ENCODE results near the gene TBPL2. TPM values are rescaled to one million over a fixed set of nuclear protein-coding genes. Genes with fewer than 3 reads are reported as not detected.
"Not testable (repeated sequence)": the region's sequence is repeated elsewhere in the genome, so short reads cannot be mapped to it uniquely, and the experiment has no call there.

The TBPL2 gene
- polyA plus RNA-seq = not detected

DNA sequence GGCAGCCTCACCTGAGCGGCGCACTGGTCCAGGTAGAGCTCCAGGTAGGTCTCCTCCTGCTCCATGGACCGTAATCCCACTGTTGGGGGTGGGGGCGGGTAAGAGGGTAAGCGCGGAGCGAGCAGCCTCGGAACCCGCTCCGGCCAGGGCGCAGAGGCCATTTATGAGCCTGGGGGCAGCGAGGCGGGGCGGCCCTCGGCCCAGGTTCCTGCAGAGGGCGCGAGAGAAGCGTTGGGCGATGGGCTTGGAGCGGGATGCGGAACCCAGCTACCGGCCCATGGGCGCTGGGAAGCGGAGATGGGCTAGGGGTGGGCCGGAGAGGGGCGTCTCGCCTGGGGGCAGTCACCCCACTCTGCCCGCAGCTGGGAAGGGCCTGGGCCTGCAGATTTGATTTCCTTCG lies at the start of gene TBPL2:
Gene TBPL2, minus strand, starts transcription at position 232 of the 400 bp plus-strand sequence. Its CDS starts 167 bp downstream, at position 65.
- no peak within 1 kb of the TSS for H3K4me3 Mint-ChIP-seq
- H3K27ac Mint-ChIP-seq = no peak within 1 kb of the TSS
- H3K36me3 Mint-ChIP-seq = no peaks in the 10 kb centered on the region
- peaks cover 5% of the 10 kb centered on the region for H3K27me3 Mint-ChIP-seq
- H3K4me1 Mint-ChIP-seq = no peaks in the 10 kb centered on the region
- no peaks in the 10 kb centered on the region for H3K9me3 Mint-ChIP-seq

- H3K4me1 Mint-ChIP-seq = no peaks in the 10 kb centered on the region
- no peaks in the 10 kb centered on the region for H3K9me3 Mint-ChIP-seq
- no peak overlapping the region for H3K27ac Mint-ChIP-seq
- peaks cover 5% of the 10 kb centered on the region for H3K27me3 Mint-ChIP-seq
- peaks cover 2% of the 10 kb centered on the region for H3K36me3 Mint-ChIP-seq
- H3K4me3 Mint-ChIP-seq = no peak overlapping the region
These were observed 47.8 kb upstream of the TBPL2 start for GRCh38 chr14:55488204-55488603.

GRCh38 chr14:55482936-55483605 lies 42.7 kb upstream of the TBPL2 start:
- Mint-ChIP-seq H3K27me3 (peaks cover 4% of the 10 kb centered on the region), H3K4me1 (no peaks in the 10 kb centered on the region), H3K27ac (no peak overlapping the region), H3K36me3 (no peaks in the 10 kb centered on the region), H3K9me3 (no peaks in the 10 kb centered on the region), H3K4me3 (no peak overlapping the region)

DNA sequence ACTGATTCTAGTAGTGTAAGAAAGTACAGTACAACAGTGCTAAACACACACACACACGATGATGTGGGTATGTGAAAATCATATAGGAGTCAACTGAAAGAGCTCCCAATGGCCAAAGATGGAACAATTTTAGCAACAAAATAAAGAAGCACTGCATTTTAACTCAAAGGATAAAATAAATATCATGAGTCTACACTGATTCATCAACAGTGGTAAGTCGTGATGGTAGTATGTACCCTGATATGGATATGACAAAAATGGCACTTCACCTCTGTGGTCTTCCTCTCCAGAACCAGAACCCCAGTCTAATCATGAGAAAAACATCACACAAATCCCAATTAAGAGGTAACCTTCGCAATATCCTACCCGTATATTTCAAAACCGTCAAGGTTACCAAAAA lies 41.4 kb upstream of the TBPL2 start:
- Mint-ChIP-seq H3K9me3 (no peaks in the 10 kb centered on the region), H3K27ac (no peak overlapping the region), H3K27me3 (no peaks in the 10 kb centered on the region), H3K4me1 (no peaks in the 10 kb centered on the region), H3K36me3 (no peaks in the 10 kb centered on the region), H3K4me3 (no peak overlapping the region)

DNA sequence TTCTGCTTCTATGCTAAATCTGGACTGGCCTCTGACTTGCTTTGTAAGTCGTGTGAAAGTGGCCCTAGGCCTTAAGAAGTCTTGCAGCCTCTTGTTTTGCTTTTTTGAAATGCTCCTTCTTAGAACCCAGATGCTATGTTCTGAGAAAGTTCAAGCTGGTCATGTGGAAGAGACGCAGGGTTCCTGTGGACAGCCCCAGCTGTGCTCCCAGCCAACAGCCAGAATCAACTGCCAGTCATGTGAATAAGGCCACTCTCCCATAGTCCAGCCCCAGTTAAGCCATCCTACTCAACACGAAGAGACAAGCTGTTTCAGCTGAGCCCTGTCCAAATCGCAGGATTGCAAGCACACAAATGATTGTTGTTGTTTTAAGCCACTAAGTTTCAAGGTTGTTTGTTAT lies 37.3 kb upstream of the TBPL2 start:
- Mint-ChIP-seq H3K27me3 (no peaks in the 10 kb centered on the region), H3K9me3 (no peaks in the 10 kb centered on the region), H3K4me3 (no peak overlapping the region), H3K27ac (no peak overlapping the region), H3K36me3 (peaks cover 5% of the 10 kb centered on the region), H3K4me1 (no peaks in the 10 kb centered on the region)

- H3K9me3 Mint-ChIP-seq, H3K4me3 Mint-ChIP-seq, H3K36me3 Mint-ChIP-seq: not testable (repeated sequence)
These were observed 36.0 kb upstream of the TBPL2 start for GRCh38 chr14:55476448-55476847.

GRCh38 chr14:55473786-55474185 lies 33.4 kb upstream of the TBPL2 start:
- H3K27ac Mint-ChIP-seq = no peak overlapping the region
- no peaks in the 10 kb centered on the region for H3K9me3 Mint-ChIP-seq
- H3K27me3 Mint-ChIP-seq = no peaks in the 10 kb centered on the region
- no peak overlapping the region for H3K4me3 Mint-ChIP-seq
- H3K4me1 Mint-ChIP-seq = no peaks in the 10 kb centered on the region
- H3K36me3 Mint-ChIP-seq = peaks cover 5% of the 10 kb centered on the region

More at GRCh38 chr14:55476448-55476847, 36.0 kb upstream of the TBPL2 start:
- not testable (repeated sequence) for H3K27ac Mint-ChIP-seq, H3K27me3 Mint-ChIP-seq, H3K4me1 Mint-ChIP-seq

GRCh38 chr14:55470025-55470424 lies 29.6 kb upstream of the TBPL2 start:
- peaks cover 0 to 3% (median 3%) of the 10 kb centered on the region in 3 donors for H3K9me3 Mint-ChIP-seq
- H3K27me3 Mint-ChIP-seq = peaks cover 5% of the 10 kb centered on the region
- no peak overlapping the region for H3K27ac Mint-ChIP-seq
- no peaks in the 10 kb centered on the region for H3K4me1 Mint-ChIP-seq
- no peak overlapping the region for H3K4me3 Mint-ChIP-seq
- H3K36me3 Mint-ChIP-seq = peaks cover 5% of the 10 kb centered on the region

GRCh38 chr14:55467307-55467706 lies 26.9 kb upstream of the TBPL2 start:
- Mint-ChIP-seq H3K27ac (no peak overlapping the region), H3K4me1 (no peaks in the 10 kb centered on the region), H3K27me3 (peaks cover 5% of the 10 kb centered on the region), H3K9me3 (peaks cover 0 to 3% (median 3%) of the 10 kb centered on the region in 3 donors), H3K36me3 (no peaks in the 10 kb centered on the region), H3K4me3 (no peak overlapping the region)

DNA sequence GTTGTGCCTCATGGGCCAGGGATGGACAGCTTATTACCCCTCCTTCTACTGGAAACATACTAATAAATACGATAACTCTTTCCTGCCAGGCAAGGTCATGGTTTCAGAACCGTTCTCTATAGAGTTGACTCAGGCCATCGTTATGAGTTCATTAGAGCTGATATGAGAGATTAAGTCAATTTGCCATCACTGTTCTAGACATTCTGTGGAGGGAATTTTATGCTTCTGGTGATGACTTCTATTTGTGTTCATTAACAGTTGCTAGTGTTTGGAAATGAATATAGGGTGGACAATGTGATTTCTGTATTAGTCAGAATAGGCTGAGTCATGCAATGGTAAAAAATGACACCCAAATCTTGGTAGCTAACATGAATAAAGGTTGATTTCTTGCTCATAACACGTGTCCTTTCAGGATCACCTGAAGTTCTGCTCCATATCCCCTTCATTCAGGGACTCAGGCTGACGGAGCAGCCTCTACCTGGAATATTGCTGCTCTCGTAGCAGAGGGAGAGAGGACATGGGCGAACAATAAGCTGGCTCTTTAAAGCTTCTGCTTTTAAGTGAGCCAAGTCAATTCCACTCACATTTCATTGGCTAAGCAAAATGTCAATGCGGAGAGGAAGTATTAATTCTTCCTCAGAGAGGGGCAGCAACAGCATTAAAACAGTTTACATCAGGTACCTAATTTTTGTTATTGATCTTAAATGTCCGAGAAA lies 18.5 kb upstream of the TBPL2 start:
- H3K27me3 Mint-ChIP-seq = peaks cover 3% of the 10 kb centered on the region
- peaks cover 0 to 4% (median 0%) of the 10 kb centered on the region in 3 donors for H3K4me1 Mint-ChIP-seq
- H3K4me3 Mint-ChIP-seq = no peak overlapping the region
- no peak overlapping the region for H3K27ac Mint-ChIP-seq
- no peaks in the 10 kb centered on the region for H3K9me3 Mint-ChIP-seq
- no peaks in the 10 kb centered on the region for H3K36me3 Mint-ChIP-seq

DNA sequence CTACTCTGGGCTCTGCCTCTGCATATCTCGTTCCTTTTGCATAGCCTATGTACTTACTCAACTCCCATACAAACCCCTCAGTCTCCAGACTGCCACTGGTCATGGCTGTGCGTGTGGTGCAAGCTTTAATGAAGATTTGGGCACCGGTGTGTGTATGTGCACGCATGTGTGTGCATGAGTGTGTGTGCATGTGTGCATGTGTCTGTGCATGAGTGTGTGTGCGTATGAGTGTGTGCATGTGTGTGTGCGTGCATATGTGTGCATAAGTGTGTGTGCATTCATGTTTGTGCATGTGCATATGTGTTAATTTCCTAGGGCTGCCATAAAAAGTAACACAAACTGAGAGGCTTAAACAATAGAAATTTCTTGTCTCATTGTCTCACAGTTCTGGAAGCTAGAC lies 17.1 kb upstream of the TBPL2 start:
- H3K9me3 Mint-ChIP-seq = no peaks in the 10 kb centered on the region
- no peaks in the 10 kb centered on the region for H3K36me3 Mint-ChIP-seq
- no peak overlapping the region for H3K27ac Mint-ChIP-seq
- peaks cover 4% of the 10 kb centered on the region for H3K27me3 Mint-ChIP-seq
- H3K4me3 Mint-ChIP-seq = no peak overlapping the region
- H3K4me1 Mint-ChIP-seq = peaks cover 0 to 4% (median 0%) of the 10 kb centered on the region in 3 donors

DNA sequence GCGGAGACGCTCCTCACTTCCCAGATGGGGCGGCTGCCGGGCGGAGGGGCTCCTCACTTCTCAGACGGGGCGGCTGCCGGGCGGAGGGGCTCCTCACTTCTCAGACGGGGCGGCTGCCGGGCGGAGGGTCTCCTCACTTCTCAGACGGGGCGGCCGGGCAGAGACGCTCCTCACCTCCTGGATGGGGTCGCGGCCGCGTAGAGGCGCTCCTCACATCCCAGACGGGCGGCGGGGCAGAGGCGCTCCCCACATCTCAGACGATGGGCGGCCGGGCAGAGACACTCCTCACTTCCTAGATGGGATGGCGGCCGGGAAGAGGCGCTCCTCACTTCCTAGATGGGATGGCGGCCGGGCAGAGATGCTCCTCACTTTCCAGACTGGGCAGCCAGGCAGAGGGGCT lies 16.0 kb upstream of the TBPL2 start:
- H3K4me3 Mint-ChIP-seq, H3K36me3 Mint-ChIP-seq, H3K9me3 Mint-ChIP-seq, H3K27ac Mint-ChIP-seq, H3K27me3 Mint-ChIP-seq, H3K4me1 Mint-ChIP-seq: not testable (repeated sequence)

GRCh38 chr14:55454264-55455002 lies 14.0 kb upstream of the TBPL2 start:
- Mint-ChIP-seq H3K36me3 (no peaks in the 10 kb centered on the region), H3K27ac (no peak overlapping the region), H3K4me3 (no peak overlapping the region), H3K9me3 (no peaks in the 10 kb centered on the region), H3K4me1 (peaks cover 0 to 4% (median 0%) of the 10 kb centered on the region in 3 donors), H3K27me3 (peaks cover 4% of the 10 kb centered on the region)

DNA sequence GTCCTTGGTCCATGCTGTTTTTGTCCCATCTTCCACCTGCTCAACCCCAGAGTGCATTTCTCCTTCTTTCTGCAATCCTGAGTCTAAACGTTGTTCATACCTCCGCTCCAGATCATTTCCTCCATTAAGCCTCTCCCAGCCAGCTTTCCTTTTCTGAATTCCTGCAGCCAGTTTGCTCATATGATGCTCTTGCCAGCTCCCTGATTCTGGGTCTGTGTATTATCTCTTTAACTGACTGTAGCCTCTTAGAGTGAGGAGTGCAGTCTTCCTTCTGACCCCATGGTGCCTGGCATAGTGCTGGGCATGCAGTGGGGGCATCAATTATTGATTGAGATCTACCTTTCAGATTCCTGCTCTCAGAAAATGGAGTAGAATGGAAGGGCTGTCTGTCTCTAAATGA lies 11.5 kb upstream of the TBPL2 start:
- Mint-ChIP-seq H3K27me3 (peaks cover 4% of the 10 kb centered on the region), H3K4me3 (no peak overlapping the region), H3K9me3 (no peaks in the 10 kb centered on the region), H3K27ac (no peak overlapping the region), H3K36me3 (no peaks in the 10 kb centered on the region), H3K4me1 (no peaks in the 10 kb centered on the region)

DNA sequence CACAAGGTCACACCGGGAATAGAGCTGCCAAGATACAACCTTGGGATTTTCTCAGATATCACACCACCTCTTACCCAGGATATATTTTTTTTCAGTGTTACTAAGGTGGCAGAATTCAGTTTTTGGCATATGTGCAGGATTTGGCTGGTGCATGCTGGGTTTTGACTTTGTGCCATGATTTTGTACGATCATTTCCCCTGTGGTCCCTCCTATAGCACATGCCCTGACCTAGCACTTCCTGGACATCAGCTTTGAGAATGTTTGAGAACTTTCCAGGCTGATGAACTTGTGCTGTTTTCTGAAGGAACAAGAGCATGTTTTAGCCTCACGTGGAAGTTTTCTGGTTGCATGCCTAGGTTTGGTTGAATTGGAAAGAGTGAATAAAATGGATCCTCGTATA lies 11.0 kb upstream of the TBPL2 start:
- Mint-ChIP-seq H3K9me3 (no peaks in the 10 kb centered on the region), H3K27ac (no peak overlapping the region), H3K27me3 (peaks cover 4% of the 10 kb centered on the region), H3K4me1 (peaks cover 0 to under 1% (median 0%) of the 10 kb centered on the region in 3 donors), H3K4me3 (no peak overlapping the region), H3K36me3 (no peaks in the 10 kb centered on the region)

Data from IgD-negative memory B cell (primary cell).